ENCODE measurements around the gene NAT8L. TPM values are rescaled to one million over a fixed set of nuclear protein-coding genes. Genes with fewer than 3 reads are reported as not detected.

NAT8L gene
- total RNA-seq, 1 experiment from 2014 or later = 13.9 TPM

DNA sequence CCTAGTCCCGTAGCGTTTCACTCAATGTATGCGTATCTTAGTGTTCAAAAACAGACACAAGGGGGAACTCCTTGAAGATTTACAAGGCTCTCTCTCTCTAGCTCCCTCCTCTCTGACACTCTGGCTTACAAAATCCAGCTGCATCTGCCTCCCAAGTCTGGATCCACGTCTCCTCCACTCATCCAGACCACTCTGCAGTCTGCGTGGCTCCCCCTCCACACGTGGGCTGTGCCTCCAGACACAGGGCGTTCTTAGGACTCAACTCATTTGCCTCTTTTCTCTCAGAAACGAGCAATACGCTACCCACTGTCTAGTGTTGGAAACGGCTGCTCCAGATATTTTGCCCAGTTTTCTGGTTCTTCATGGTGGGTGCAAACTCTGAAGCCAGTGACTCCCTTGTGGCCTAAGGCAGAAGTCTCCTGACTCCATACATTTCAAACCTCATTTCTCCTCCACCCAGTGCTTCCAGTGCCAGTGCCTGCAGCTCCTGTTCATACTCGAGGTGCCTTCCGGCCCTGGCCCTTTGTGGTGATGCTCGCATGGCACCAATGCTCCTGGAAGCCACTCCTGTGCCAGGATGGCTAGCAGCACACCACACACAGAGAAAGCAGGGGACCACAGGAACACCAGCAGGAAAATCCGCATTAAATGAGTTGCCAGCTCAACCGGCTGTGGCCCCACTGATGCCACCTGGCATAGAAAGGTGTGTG lies 24.1 kb downstream of the NAT8L start:
- H4K91ac ChIP-seq (ENCODE audit: insufficient read length, low read depth, low read length) = no peak overlapping the region
- H2BK20ac ChIP-seq (ENCODE audit: low read depth, low read length, poor library complexity, severe bottlenecking) = no peak overlapping the region
- no peak overlapping the region for H3K27ac ChIP-seq (ENCODE audit: insufficient read length, low read depth, low read length)
- WGBS (ENCODE audit: extremely low coverage, insufficient read length, low lambda C conversion rate) = no CpG with 5 or more reads among the region's 15 CpGs
- no peak overlapping the region for H4K8ac ChIP-seq (replicated peaks; ENCODE audit: insufficient read length, low read depth, low read length)
- no peaks in the 10 kb centered on the region for H3K36me3 Mint-ChIP-seq (ENCODE audit: insufficient read depth in 1 of 3, low read depth in 3 of 3)
- H2BK15ac ChIP-seq (ENCODE audit: low read depth, low read length) = no peak overlapping the region
- no peak for DNase-seq
- H3K4me3 Mint-ChIP-seq = no peak overlapping the region
- H3K23ac ChIP-seq (ENCODE audit: insufficient read length, low read depth, low read length) = no peak overlapping the region
- no peak overlapping the region for H4K5ac ChIP-seq (ENCODE audit: insufficient read length, low read depth, low read length)
- H4K20me1 ChIP-seq (ENCODE audit: control insufficient read depth, insufficient read depth, insufficient read length) = no peaks in the 10 kb centered on the region
- peaks cover 0 to 3% of the 10 kb centered on the region in 2 experiments; a peak in 1 of 4 replicates for H3K4me1 Mint-ChIP-seq
- H3K23me2 ChIP-seq (ENCODE audit: insufficient read length, low read depth, low read length, poor library complexity, severe bottlenecking) = no peaks in the 10 kb centered on the region
- no peak overlapping the region for H3K4me2 ChIP-seq (ENCODE audit: insufficient read depth, insufficient read length, low read length)
- no peaks in the 10 kb centered on the region for H3K79me2 ChIP-seq (ENCODE audit: insufficient read depth, low read length)
- no peak overlapping the region for H2AK5ac ChIP-seq (ENCODE audit: insufficient read length, low read length)
- no peak overlapping the region for H2BK120ac ChIP-seq (ENCODE audit: low read depth, low read length, poor library complexity, severe bottlenecking)
- no peaks in the 10 kb centered on the region for H3K9me3 ChIP-seq (ENCODE audit: control insufficient read depth, low read depth, low read length)
- H3K56ac ChIP-seq (ENCODE audit: insufficient read length, low read depth, low read length) = no peak overlapping the region
- peaks cover 6% of the 10 kb centered on the region for H3K27me3 Mint-ChIP-seq (ENCODE audit: low read depth)
- no peaks in the 10 kb centered on the region for H3K4me1 ChIP-seq (ENCODE audit: insufficient read depth, low read length)
- no peaks in the 10 kb centered on the region for H3K79me1 ChIP-seq (ENCODE audit: insufficient read depth, low read depth, low read length, poor library complexity, severe bottlenecking)
- no peak overlapping the region for H3T11ph ChIP-seq (ENCODE audit: low read length)
- no peak overlapping the region for H3K27ac Mint-ChIP-seq
- no peak overlapping the region for H3K18ac ChIP-seq (ENCODE audit: insufficient read length, low read depth, low read length)
- H3K9ac ChIP-seq (ENCODE audit: extremely low read depth, insufficient read length, low read length) = no peak overlapping the region
- H2BK5ac ChIP-seq (ENCODE audit: insufficient read length, low read length) = no peak overlapping the region
- no peaks in the 10 kb centered on the region for H3K27me3 ChIP-seq (ENCODE audit: insufficient read depth, low read length)
- H2AFZ ChIP-seq (ENCODE audit: low read length) = no peak overlapping the region
- no peak overlapping the region for H2BK12ac ChIP-seq (ENCODE audit: insufficient read length, low read depth, low read length)
- TF ChIP-seq CTCF (conservative IDR thresholded peaks at IDR 0.05) = no peak
- no peak overlapping the region for H3K14ac ChIP-seq (ENCODE audit: insufficient read depth, low read length)
- no peak overlapping the region for H3K4ac ChIP-seq (ENCODE audit: low read depth, low read length)
- H3K9me3 Mint-ChIP-seq = no peaks in the 10 kb centered on the region

Measured in H9 (cell line).